H1 (cell line): ENCODE results near the gene OLIG2. TPM values are rescaled to one million over a fixed set of nuclear protein-coding genes. Genes with fewer than 3 reads are reported as not detected.

Experiments used
- RFX5 ChIP-seq: IDR thresholded peaks from 2 replicates; pipeline ENCODE4 v1.6.1; 2011; ENCODE audit warnings: low read depth, low read length, improper control_type of control experiment, borderline replicate concordance
- polyA plus RNA-seq, 7 experiments: library from polyadenylated mRNA; depleted of rRNA in 3 of 7; stranded (reverse) in 5 of 7; unstranded in 2 of 7; fragments of >200 nt in 5 of 7; fragments of 200-250 nt in 2 of 7; gene quantifications; 1 replicate in 5 of 7; 2 replicates in 1 of 7; 4 replicates in 1 of 7; pipeline versions ENCODE4 v1.2.1 to v1.2.3, GENCODE V29; 2011 to 2013; ENCODE audit warnings: missing spikeins in 2 of 7, mixed read lengths in 2 of 7
- total RNA-seq: library from RNA; stranded (reverse); fragmentation: NEBNext Ultra II Directional; extraction: Animal tissue kit (Norgen Biotek cat#: 25700); gene quantifications from 2 replicates; pipeline ENCODE4 v1.2.1, GENCODE V29; 2021

OLIG2 gene
- total and polyA plus RNA-seq, 2 of the 8 experiments (the other 6 are each of a cell fraction or from before 2014, with no cell fraction given): 0.79 TPM; not detected in 1

- TF ChIP-seq RFX5: no peak
- TF ChIP-seq, all 59 proteins: peak for 2
These were observed 716 bp downstream of the OLIG2 start (continued) for GRCh38 chr21:33026443-33026858.
